ENCODE data around the gene SCFD2. TPM values are rescaled to one million over a fixed set of nuclear protein-coding genes. Genes with fewer than 3 reads are reported as not detected.

The SCFD2 gene
- total RNA-seq, 1 experiment from 2014 or later = 8.1 TPM

DNA sequence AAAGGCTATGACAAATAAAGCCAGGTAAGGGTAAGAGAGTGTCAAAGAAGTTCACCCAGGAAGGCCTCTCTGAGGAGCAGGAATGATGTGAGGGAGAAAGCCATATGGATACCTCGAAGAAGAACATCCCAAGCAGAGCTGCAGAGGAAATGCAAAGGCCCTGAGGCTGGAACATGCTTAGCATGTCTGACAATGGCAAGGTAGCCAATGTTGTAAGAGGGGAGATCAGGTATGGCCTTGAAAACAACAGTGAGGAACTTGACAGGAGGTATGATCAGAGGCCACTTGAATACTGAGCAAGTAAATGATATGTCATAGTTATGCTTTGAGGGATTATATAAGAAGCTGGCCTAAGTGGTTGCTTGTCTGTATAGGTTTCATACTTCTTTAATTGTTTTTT lies 3.8 kb downstream of the SCFD2 start:
- H4K20me1 ChIP-seq (ENCODE audit: insufficient read depth) = no peaks in the 10 kb centered on the region
- ChIA-PET CTCF (no interaction called here), POLR2A (ENCODE audit: unreplicated experiment) (no interaction called here)
- intact Hi-C loops (cut with micrococcal nuclease; ENCODE audit: unreplicated experiment) = no loop called here
- H2AFZ ChIP-seq = no peak overlapping the region
- no peak for DNase-seq
- no peak for TF ChIP-seq EZH2 (IDR thresholded peaks at IDR 0.05; ENCODE audit: low read depth)
- no peaks in the 10 kb centered on the region for H3K9me3 ChIP-seq (ENCODE audit: insufficient read depth, low read depth)
- peaks cover 18% of the 10 kb centered on the region; the same call in 1 of the 2 replicates for H3K4me1 ChIP-seq (replicated peaks; ENCODE audit: insufficient read depth)
- H3K9me2 ChIP-seq (ENCODE audit: insufficient read depth) = no peaks in the 10 kb centered on the region
- no TSS peak for BruUV-seq (replicated peaks)
- peaks cover 20% of the 10 kb centered on the region for H3K79me2 ChIP-seq (ENCODE audit: low read depth)
- H3K4me2 ChIP-seq = no peak overlapping the region
- H3K4me3 ChIP-seq = no peak overlapping the region
- no peak overlapping the region for H3K27ac ChIP-seq
- no peaks in the 10 kb centered on the region for H3F3A ChIP-seq (ENCODE audit: insufficient read depth, low read depth)
- no peaks in the 10 kb centered on the region for H3K36me3 ChIP-seq (ENCODE audit: low read depth)
- H3K27me3 ChIP-seq (ENCODE audit: insufficient read depth, low read depth) = no peaks in the 10 kb centered on the region

DNA sequence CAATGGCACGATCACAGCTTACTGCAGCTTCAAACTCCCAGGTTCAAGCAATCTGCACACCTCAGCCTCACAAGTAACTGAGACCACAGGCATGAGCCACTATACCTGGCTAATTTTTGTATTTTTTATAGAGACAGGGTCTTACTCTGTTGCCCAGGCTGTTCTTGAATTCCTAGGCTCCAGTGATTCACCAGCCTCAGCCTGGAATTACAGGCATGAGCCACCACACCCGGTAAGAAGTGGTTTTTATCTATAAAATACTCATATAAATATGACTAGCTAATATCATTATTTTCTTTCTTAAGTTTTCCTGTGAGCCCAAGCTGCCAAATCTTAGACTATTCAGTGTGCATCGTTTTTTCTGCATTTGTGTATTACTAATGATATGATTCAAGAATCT lies 4.4 kb downstream of the SCFD2 start:
- Histone ChIP-seq H3K4me1 (replicated peaks; ENCODE audit: insufficient read depth) (peaks cover 15% of the 10 kb centered on the region; the same call in 1 of the 2 replicates), H3K79me2 (ENCODE audit: low read depth) (peaks cover 20% of the 10 kb centered on the region), H3K27ac (no peak overlapping the region), H3F3A (ENCODE audit: insufficient read depth, low read depth) (no peaks in the 10 kb centered on the region), H4K20me1 (ENCODE audit: insufficient read depth) (no peaks in the 10 kb centered on the region), H3K36me3 (ENCODE audit: low read depth) (no peaks in the 10 kb centered on the region), H3K9me3 (ENCODE audit: insufficient read depth, low read depth) (no peaks in the 10 kb centered on the region), H3K4me3 (no peak overlapping the region), H3K9me2 (ENCODE audit: insufficient read depth) (no peaks in the 10 kb centered on the region), H2AFZ (no peak overlapping the region), H3K27me3 (ENCODE audit: insufficient read depth, low read depth) (no peaks in the 10 kb centered on the region), H3K4me2 (no peak overlapping the region)
- ChIA-PET POLR2A (ENCODE audit: unreplicated experiment) (no interaction called here), CTCF (no interaction called here)
- intact Hi-C loops (cut with micrococcal nuclease; ENCODE audit: unreplicated experiment) = no loop called here
- DNase-seq = no peak
- no peak for TF ChIP-seq EZH2 (IDR thresholded peaks at IDR 0.05; ENCODE audit: low read depth)
- TF ChIP-seq, protein P1, sequence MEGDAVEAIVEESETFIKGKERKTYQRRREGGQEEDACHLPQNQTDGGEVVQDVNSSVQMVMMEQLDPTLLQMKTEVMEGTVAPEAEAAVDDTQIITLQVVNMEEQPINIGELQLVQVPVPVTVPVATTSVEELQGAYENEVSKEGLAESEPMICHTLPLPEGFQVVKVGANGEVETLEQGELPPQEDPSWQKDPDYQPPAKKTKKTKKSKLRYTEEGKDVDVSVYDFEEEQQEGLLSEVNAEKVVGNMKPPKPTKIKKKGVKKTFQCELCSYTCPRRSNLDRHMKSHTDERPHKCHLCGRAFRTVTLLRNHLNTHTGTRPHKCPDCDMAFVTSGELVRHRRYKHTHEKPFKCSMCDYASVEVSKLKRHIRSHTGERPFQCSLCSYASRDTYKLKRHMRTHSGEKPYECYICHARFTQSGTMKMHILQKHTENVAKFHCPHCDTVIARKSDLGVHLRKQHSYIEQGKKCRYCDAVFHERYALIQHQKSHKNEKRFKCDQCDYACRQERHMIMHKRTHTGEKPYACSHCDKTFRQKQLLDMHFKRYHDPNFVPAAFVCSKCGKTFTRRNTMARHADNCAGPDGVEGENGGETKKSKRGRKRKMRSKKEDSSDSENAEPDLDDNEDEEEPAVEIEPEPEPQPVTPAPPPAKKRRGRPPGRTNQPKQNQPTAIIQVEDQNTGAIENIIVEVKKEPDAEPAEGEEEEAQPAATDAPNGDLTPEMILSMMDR (conservative IDR thresholded peaks at IDR 0.05) = no peak
- no TSS peak for BruUV-seq (replicated peaks)

DNA sequence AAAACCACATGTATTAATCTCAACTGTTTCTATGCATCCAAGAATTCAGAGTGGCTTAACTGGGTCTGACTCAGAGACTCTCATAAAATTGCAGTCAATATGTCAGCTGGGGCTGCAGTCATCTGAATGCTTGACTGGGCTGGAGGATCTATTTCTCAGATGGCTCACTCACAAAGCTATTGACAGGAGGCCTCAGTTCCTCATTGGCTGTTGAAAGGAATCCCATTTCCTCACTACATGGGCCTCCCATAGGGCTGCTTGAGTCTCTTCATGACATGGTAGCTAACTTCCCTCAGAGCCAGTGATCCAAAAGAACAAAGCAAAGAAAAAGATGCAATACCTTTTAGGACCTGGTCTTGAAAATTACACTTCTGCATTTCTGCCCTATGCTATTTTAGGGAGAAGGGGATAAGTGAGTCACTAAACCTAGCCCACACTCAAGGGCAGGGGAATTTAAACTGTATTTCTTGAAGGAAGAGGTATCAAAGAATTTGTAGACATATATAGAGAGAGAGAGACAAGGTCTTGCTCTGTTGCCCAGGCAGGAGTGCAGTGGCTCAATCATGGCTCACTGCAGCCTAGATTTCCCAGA lies 9.8 kb downstream of the SCFD2 start:
- H3K9me3 ChIP-seq (ENCODE audit: insufficient read depth, low read depth) = no peaks in the 10 kb centered on the region
- no peaks in the 10 kb centered on the region for H3K36me3 ChIP-seq (ENCODE audit: low read depth)
- no peaks in the 10 kb centered on the region for H3F3A ChIP-seq (ENCODE audit: insufficient read depth, low read depth)
- H3K4me3 ChIP-seq = no peak overlapping the region
- no TSS peak for BruUV-seq (replicated peaks)
- no peaks in the 10 kb centered on the region for H3K79me2 ChIP-seq (ENCODE audit: low read depth)
- TF ChIP-seq, protein P1 (conservative IDR thresholded peaks at IDR 0.05) = no peak
- no peak for TF ChIP-seq EZH2 (IDR thresholded peaks at IDR 0.05; ENCODE audit: low read depth)
- intact Hi-C loops (cut with micrococcal nuclease; ENCODE audit: unreplicated experiment) = no loop called here
- no peaks in the 10 kb centered on the region for H3K9me2 ChIP-seq (ENCODE audit: insufficient read depth)
- no peaks in the 10 kb centered on the region; the same call in 1 of the 2 replicates for H4K20me1 ChIP-seq (ENCODE audit: insufficient read depth)
- ChIA-PET POLR2A (ENCODE audit: unreplicated experiment) (no interaction called here), CTCF (no interaction called here)
- H3K27me3 ChIP-seq (ENCODE audit: insufficient read depth, low read depth) = no peaks in the 10 kb centered on the region
- H2AFZ ChIP-seq = no peak overlapping the region
- no peak overlapping the region for H3K27ac ChIP-seq
- H3K4me1 ChIP-seq (replicated peaks; ENCODE audit: insufficient read depth) = no peaks in the 10 kb centered on the region
- DNase-seq = no peak
- H3K4me2 ChIP-seq = no peak overlapping the region

Measured in PC-9 (cell line).